H9 (cell line): ENCODE data around the gene GSK3A. TPM values are rescaled to one million over a fixed set of nuclear protein-coding genes. Genes with fewer than 3 reads are reported as not detected.

Experiments
- DNase-seq: peaks from one replicate; pipeline ENCODE4 v3.0.0-alpha.2; 2017
- H2AFZ ChIP-seq: one replicate; pipeline ENCODE4 v1.6.1; 2013; ENCODE audit warnings: mild to moderate bottlenecking, low read length, control low read depth, moderate library complexity
- H2AK5ac ChIP-seq: 2 replicates; pipeline ENCODE4 v1.6.1; 2013; ENCODE audit warnings: low read length, control low read depth, mixed read lengths; ENCODE audit not compliant: insufficient read length
- H2BK120ac ChIP-seq: one replicate; pipeline ENCODE4 v1.6.1; 2013; ENCODE audit warnings: low read depth, mild to moderate bottlenecking, low read length, control low read depth, inconsistent platforms; ENCODE audit not compliant: poor library complexity, severe bottlenecking
- H2BK12ac ChIP-seq: 2 replicates; pipeline ENCODE4 v1.6.1; 2013; ENCODE audit warnings: low read length, control low read depth, mixed read lengths, low read depth; ENCODE audit not compliant: insufficient read length
- H2BK15ac ChIP-seq: 2 replicates; pipeline ENCODE4 v1.6.1; 2013; ENCODE audit warnings: low read depth, low read length, control low read depth
- H2BK20ac ChIP-seq: one replicate; pipeline ENCODE4 v1.6.1; 2013; ENCODE audit warnings: low read depth, mild to moderate bottlenecking, low read length, control low read depth, inconsistent platforms; ENCODE audit not compliant: poor library complexity, severe bottlenecking
- H2BK5ac ChIP-seq: 2 replicates; pipeline ENCODE4 v1.6.1; 2013; ENCODE audit warnings: low read length, control low read depth, mixed read lengths; ENCODE audit not compliant: insufficient read length
- H3K14ac ChIP-seq: 2 replicates; pipeline ENCODE4 v1.6.1; 2013; ENCODE audit warnings: low read length, control low read depth; ENCODE audit not compliant: insufficient read depth
- H3K18ac ChIP-seq: 2 replicates; pipeline ENCODE4 v1.6.1; 2013; ENCODE audit warnings: low read depth, mild to moderate bottlenecking, mixed read lengths, low read length, control low read depth; ENCODE audit not compliant: insufficient read length
- H3K23ac ChIP-seq: 2 replicates; pipeline ENCODE4 v1.6.1; 2013; ENCODE audit warnings: low read length, control low read depth, mixed read lengths, low read depth; ENCODE audit not compliant: insufficient read length
- H3K23me2 ChIP-seq: 2 replicates; pipeline ENCODE4 v1.6.1; 2013; ENCODE audit warnings: low read depth, mild to moderate bottlenecking, mixed read lengths, low read length, control low read depth; ENCODE audit not compliant: insufficient read length, poor library complexity, severe bottlenecking
- H3K27ac ChIP-seq: 2 replicates; pipeline ENCODE4 v1.5.1; 2013; ENCODE audit warnings: low read length, control low read depth, mixed read lengths, low read depth; ENCODE audit not compliant: insufficient read length
- H3K27me3 ChIP-seq: 2 replicates; pipeline ENCODE4 v1.6.1; 2013; ENCODE audit warnings: low read length, control low read depth, inconsistent platforms; ENCODE audit not compliant: insufficient read depth
- H3K4ac ChIP-seq: 2 replicates; pipeline ENCODE4 v1.6.1; 2013; ENCODE audit warnings: low read depth, mild to moderate bottlenecking, control low read depth, inconsistent platforms, low read length, moderate library complexity
- H3K4me1 ChIP-seq: 2 replicates; pipeline ENCODE4 v1.6.1; 2013; ENCODE audit warnings: low read length, control low read depth, inconsistent platforms; ENCODE audit not compliant: insufficient read depth
- H3K4me2 ChIP-seq: 2 replicates; pipeline ENCODE4 v1.6.1; 2013; ENCODE audit warnings: low read length, control low read depth, mixed read lengths; ENCODE audit not compliant: insufficient read length, insufficient read depth
- H3K56ac ChIP-seq: 2 replicates; pipeline ENCODE4 v1.6.1; 2013; ENCODE audit warnings: low read depth, mild to moderate bottlenecking, mixed read lengths, low read length, control low read depth; ENCODE audit not compliant: insufficient read length
- H3K79me1 ChIP-seq: 2 replicates; pipeline ENCODE4 v1.6.1; 2013; ENCODE audit warnings: low read depth, mild to moderate bottlenecking, moderate library complexity, low read length, control low read depth, inconsistent platforms; ENCODE audit not compliant: insufficient read depth, poor library complexity, severe bottlenecking
- H3K79me2 ChIP-seq: 2 replicates; pipeline ENCODE4 v1.6.1; 2013; ENCODE audit warnings: low read length, control low read depth, inconsistent platforms; ENCODE audit not compliant: insufficient read depth
- H3K9ac ChIP-seq: 2 replicates; pipeline ENCODE4 v1.6.1; 2013; ENCODE audit warnings: low read length, control low read depth, mixed read lengths; ENCODE audit not compliant: insufficient read length; ENCODE audit errors: extremely low read depth
- H3K9me3 ChIP-seq: one replicate; pipeline ENCODE4 v1.6.1; 2013; ENCODE audit warnings: low read depth, low read length, inconsistent platforms; ENCODE audit not compliant: control insufficient read depth
- H3T11ph ChIP-seq: one replicate; pipeline ENCODE4 v1.6.1; 2013; ENCODE audit warnings: mild to moderate bottlenecking, low read length, control low read depth, inconsistent platforms
- H4K20me1 ChIP-seq: one replicate; pipeline ENCODE4 v1.6.1; 2013; ENCODE audit not compliant: control insufficient read depth, insufficient read length, insufficient read depth
- H4K5ac ChIP-seq: 2 replicates; pipeline ENCODE4 v1.6.1; 2013; ENCODE audit warnings: low read depth, mild to moderate bottlenecking, mixed read lengths, low read length, control low read depth; ENCODE audit not compliant: insufficient read length
- H4K8ac ChIP-seq: replicated peaks from 2 replicates; pipeline ENCODE4 v1.6.1; 2013; ENCODE audit warnings: low read length, control low read depth, mixed read lengths, low read depth; ENCODE audit not compliant: insufficient read length
- H4K91ac ChIP-seq: 2 replicates; pipeline ENCODE4 v1.6.1; 2013; ENCODE audit warnings: low read depth, mild to moderate bottlenecking, moderate library complexity, mixed read lengths, low read length, control low read depth; ENCODE audit not compliant: insufficient read length
- H3K27ac Mint-ChIP-seq, 3 experiments: 2 replicates in 2 of 3; 3 replicates in 1 of 3; pipeline ENCODE4 v1.8.0; 2020 to 2021; ENCODE audit warnings: mixed read lengths in 3 of 3, mild to moderate bottlenecking in 1 of 3, moderate library complexity in 1 of 3
- H3K27me3 Mint-ChIP-seq: 2 replicates; pipeline ENCODE4 v1.8.0; 2021; ENCODE audit warnings: low read depth, mild to moderate bottlenecking, moderate library complexity, mixed read lengths
- H3K36me3 Mint-ChIP-seq, 3 experiments: 2 replicates in 2 of 3; 3 replicates in 1 of 3; pipeline ENCODE4 v1.8.0; 2020 to 2021; ENCODE audit warnings: low read depth in 3 of 3, mixed read lengths in 3 of 3; ENCODE audit not compliant: insufficient read depth in 1 of 3
- H3K4me1 Mint-ChIP-seq, 2 experiments: 2 replicates each; pipeline ENCODE4 v1.8.0; 2020; ENCODE audit warnings: mixed read lengths in 2 of 2
- H3K4me3 Mint-ChIP-seq, 2 experiments: 2 replicates in 1 of 2; 3 replicates in 1 of 2; pipeline ENCODE4 v1.8.0; 2020 to 2021; ENCODE audit warnings: mild to moderate bottlenecking in 2 of 2, mixed read lengths in 2 of 2, moderate library complexity in 1 of 2
- H3K9me3 Mint-ChIP-seq, 2 experiments: 2 replicates in 1 of 2; 3 replicates in 1 of 2; pipeline ENCODE4 v1.8.0; 2020; ENCODE audit warnings: mild to moderate bottlenecking in 2 of 2, mixed read lengths in 2 of 2, moderate library complexity in 1 of 2
- WGBS: extraction: QIAGEN DNeasy Blood & Tissue Kit; methylation state at CpG from one replicate; pipeline ENCODE4 v1.1.7; 2013; ENCODE audit warnings: missing lambda C conversion rate, low lambda C conversion rate, mixed read lengths; ENCODE audit not compliant: insufficient read length; ENCODE audit errors: extremely low coverage; 5-methylcytosine and 5-hydroxymethylcytosine counted together
- total RNA-seq: library from RNA; stranded (reverse); gene quantifications from 2 replicates; pipeline ENCODE4 v1.2.1, GENCODE V29; 2021
- TF ChIP-seq, protein P1 (sequence below): fragments of 200-600 bp; sonication (generic); conservative IDR thresholded peaks from 3 replicates; pipeline ENCODE4 v1.8.0; 2021; ENCODE audit warnings: antibody characterized with exemption, mild to moderate bottlenecking

The GSK3A gene
- total RNA-seq, 1 experiment from 2014 or later = 52.4 TPM

DNA sequence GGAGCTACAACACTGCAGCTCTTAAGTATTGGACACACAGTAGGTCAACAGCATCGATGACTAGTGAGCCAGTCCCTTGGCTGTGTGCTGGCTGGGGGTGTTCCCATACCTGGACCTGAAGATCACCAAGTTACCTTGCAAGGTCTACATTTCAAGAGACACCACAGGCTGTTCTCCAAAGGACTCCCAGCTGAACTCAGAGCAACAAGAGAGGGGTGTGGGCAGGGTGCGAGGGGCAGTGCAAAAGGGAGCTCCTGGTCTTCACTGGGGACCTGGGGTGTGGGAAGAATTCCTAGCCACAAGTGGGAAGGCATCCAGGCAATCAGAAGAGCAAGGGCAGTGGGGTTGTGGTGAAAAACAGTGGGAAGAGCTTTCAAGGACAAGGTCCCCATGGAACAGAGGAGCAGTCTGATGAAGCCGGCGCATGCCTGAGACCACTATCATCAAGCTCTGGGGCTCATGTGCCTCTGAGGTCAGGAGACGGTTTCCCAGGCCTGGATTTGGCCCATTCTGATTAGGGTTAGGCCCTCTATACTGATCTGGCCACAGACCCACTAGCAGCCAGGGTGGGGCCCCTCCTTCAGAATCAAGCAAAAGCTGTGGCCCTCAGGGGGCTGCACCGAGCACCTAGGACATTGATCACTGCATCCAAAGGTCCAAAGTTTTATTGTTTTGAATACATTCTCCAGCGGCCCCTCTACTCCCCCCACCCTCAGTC lies 4.7 kb upstream of the GSK3A start:
- peaks cover 4% of the 10 kb centered on the region for H3K23me2 ChIP-seq
- no peak overlapping the region for H3K27ac ChIP-seq
- no peaks in the 10 kb centered on the region for H3K27me3 ChIP-seq
- no peak overlapping the region for H3K14ac ChIP-seq
- no peaks in the 10 kb centered on the region for H4K20me1 ChIP-seq
- no peaks in the 10 kb centered on the region; the same call in 1 of the 2 replicates for H3K27me3 Mint-ChIP-seq
- H3K36me3 Mint-ChIP-seq = peaks cover 5 to 25% (median 18%) of the 10 kb centered on the region in 3 experiments; a peak in 6 of 7 replicates
- peaks cover 6% of the 10 kb centered on the region; the same call in 1 of the 2 replicates for H3K4me1 ChIP-seq
- peaks cover 2% of the 10 kb centered on the region; the same call in 1 of the 2 replicates for H3K79me2 ChIP-seq
- no peak overlapping the region for H3K56ac ChIP-seq
- no peak overlapping the region for H2AFZ ChIP-seq
- H2BK15ac ChIP-seq = no peak overlapping the region
- H4K91ac ChIP-seq = no peak overlapping the region
- 0 out of 5 replicates have a peak overlapping the region, but pooled peaks of 1 of the 2 experiments have one; percentile 21 for H3K4me3 Mint-ChIP-seq
- no peaks in the 10 kb centered on the region for H3K9me3 Mint-ChIP-seq
- no peak overlapping the region for H3K4me2 ChIP-seq
- no peak overlapping the region for H4K5ac ChIP-seq
- H2BK120ac ChIP-seq = no peak overlapping the region
- no peak overlapping the region for H3T11ph ChIP-seq
- peak overlapping the region in 1 of 3 experiments; percentile 68; a peak in 3 of 7 replicates for H3K27ac Mint-ChIP-seq
- no peak overlapping the region for H2BK20ac ChIP-seq
- no peak overlapping the region for H3K4ac ChIP-seq
- no peak overlapping the region for H2AK5ac ChIP-seq
- WGBS = no CpG with 5 or more reads among the region's 7 CpGs
- H2BK5ac ChIP-seq = no peak overlapping the region
- no peaks in the 10 kb centered on the region for H3K79me1 ChIP-seq
- no peak overlapping the region for H4K8ac ChIP-seq
- no peak overlapping the region for H2BK12ac ChIP-seq
- no peak for DNase-seq
- H3K18ac ChIP-seq = no peak overlapping the region
- H3K23ac ChIP-seq = no peak overlapping the region
- TF ChIP-seq, protein P1, sequence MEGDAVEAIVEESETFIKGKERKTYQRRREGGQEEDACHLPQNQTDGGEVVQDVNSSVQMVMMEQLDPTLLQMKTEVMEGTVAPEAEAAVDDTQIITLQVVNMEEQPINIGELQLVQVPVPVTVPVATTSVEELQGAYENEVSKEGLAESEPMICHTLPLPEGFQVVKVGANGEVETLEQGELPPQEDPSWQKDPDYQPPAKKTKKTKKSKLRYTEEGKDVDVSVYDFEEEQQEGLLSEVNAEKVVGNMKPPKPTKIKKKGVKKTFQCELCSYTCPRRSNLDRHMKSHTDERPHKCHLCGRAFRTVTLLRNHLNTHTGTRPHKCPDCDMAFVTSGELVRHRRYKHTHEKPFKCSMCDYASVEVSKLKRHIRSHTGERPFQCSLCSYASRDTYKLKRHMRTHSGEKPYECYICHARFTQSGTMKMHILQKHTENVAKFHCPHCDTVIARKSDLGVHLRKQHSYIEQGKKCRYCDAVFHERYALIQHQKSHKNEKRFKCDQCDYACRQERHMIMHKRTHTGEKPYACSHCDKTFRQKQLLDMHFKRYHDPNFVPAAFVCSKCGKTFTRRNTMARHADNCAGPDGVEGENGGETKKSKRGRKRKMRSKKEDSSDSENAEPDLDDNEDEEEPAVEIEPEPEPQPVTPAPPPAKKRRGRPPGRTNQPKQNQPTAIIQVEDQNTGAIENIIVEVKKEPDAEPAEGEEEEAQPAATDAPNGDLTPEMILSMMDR = no peak
- no peaks in the 10 kb centered on the region for H3K9me3 ChIP-seq
- H3K4me1 Mint-ChIP-seq = peaks cover 30 to 44% of the 10 kb centered on the region in 2 experiments
- no peak overlapping the region for H3K9ac ChIP-seq
